ENCODE data around the gene CAPRIN1. TPM values are rescaled to one million over a fixed set of nuclear protein-coding genes. Genes with fewer than 3 reads are reported as not detected.

The CAPRIN1 gene
- polyA plus RNA-seq, 1 of the 3 experiments (the other 2 are of a cell fraction), result 67.1 TPM

GRCh38 chr11:34124885-34125668 lies 73.5 kb downstream of the CAPRIN1 start (continued):
- TF ChIP-seq ZBTB33 (IDR thresholded peaks at IDR 0.05; ENCODE audit: borderline replicate concordance, low read depth) (no peak), GATA2 (CRISPR knock-in tag; IDR thresholded peaks at IDR 0.05) (no peak), POLR2AphosphoS5 (IDR thresholded peaks at IDR 0.05; ENCODE audit: low read depth, low read length) (no peak), IRF3 (IDR thresholded peaks at IDR 0.05; ENCODE audit: low read depth, low read length) (no peak), NRF1 (IDR thresholded peaks at IDR 0.05; ENCODE audit: low read depth, low read length) (no peak), SIN3A (IDR thresholded peaks at IDR 0.05; ENCODE audit: borderline replicate concordance, low read depth, low read length) (no peak), ELF1 (IDR thresholded peaks at IDR 0.05) (no peak)

- H3K9me2 ChIP-seq, result no peaks in the 10 kb centered on the region
- no peaks in the 10 kb centered on the region for H4K20me1 ChIP-seq (ENCODE audit: insufficient read depth)
- no peak overlapping the region for H3K9ac ChIP-seq
- WGBS (ENCODE audit: low lambda C conversion rate), result 96% methylated on average over 12 of the region's 12 CpGs
- no peaks in the 10 kb centered on the region for H3K4me1 ChIP-seq (ENCODE audit: control insufficient read depth in 1 of 2, insufficient read depth in 2 of 2, low read depth in 1 of 2, low read length in 1 of 2)
- H3K27ac ChIP-seq (ENCODE audit: low read depth in 2 of 2, low read length in 1 of 2), result no peak overlapping the region
- CTCF ChIA-PET, result interaction anchor here (0.6 kb wide), 1 partner anchor 160 kb away, joined by 3 read pairs; no protein-coding TSS in a partner anchor
- no peak for DNase-seq
- no peak overlapping the region for H3K4me2 ChIP-seq
- no peak for TF ChIP-seq REST (IDR thresholded peaks at IDR 0.05; ENCODE audit: low read depth, low read length)
- TF ChIP-seq NRF1 (IDR thresholded peaks at IDR 0.05; ENCODE audit: low read depth, low read length), result no peak
- no peak for TF ChIP-seq TEAD4 (IDR thresholded peaks at IDR 0.05; ENCODE audit: borderline replicate concordance, insufficient read depth)
- H3F3A ChIP-seq (replicated peaks; ENCODE audit: insufficient read depth), result no peaks in the 10 kb centered on the region
- H3K36me3 ChIP-seq (replicated peaks in 1 of 2; ENCODE audit: control insufficient read depth in 1 of 2, insufficient read depth in 2 of 2, low read length in 1 of 2), result peaks cover 61 to 81% of the 10 kb centered on the region in 2 experiments
- no peaks in the 10 kb centered on the region for H3K9me3 ChIP-seq
- no peaks in the 10 kb centered on the region for H3K79me2 ChIP-seq (ENCODE audit: insufficient read depth)
- H2AFZ ChIP-seq (ENCODE audit: low read depth), result no peak overlapping the region
- no peaks in the 10 kb centered on the region for H3K27me3 ChIP-seq (ENCODE audit: insufficient read depth)
- POLR2A ChIA-PET, result no interaction called here
- H3K4me3 ChIP-seq (ENCODE audit: low read depth in 2 of 2, low read length in 1 of 2), result no peak overlapping the region
These were observed 75.7 kb downstream of the CAPRIN1 start for GRCh38 chr11:34126959-34127848.
